Transverse colon (tissue), 3 donors: Measurements from ENCODE around the gene NOTUM.

Source experiments
- CTCF ChIP-seq, 5 experiments: fragments of 200-600 bp in 3 of 5; fragments of 450-650 bp in 2 of 5; sonication (generic) in 3 of 5; IDR thresholded peaks; 1 replicate in 2 of 5; 2 replicates in 3 of 5; pipeline ENCODE4 v1.5.1; 2016 to 2017; ENCODE audit warnings: antibody characterized with exemption in 5 of 5, inconsistent platforms in 3 of 5, mild to moderate bottlenecking in 2 of 5, moderate library complexity in 1 of 5
- EP300 ChIP-seq: sonication (generic); formaldehyde crosslinking; IDR thresholded peaks from one replicate; pipeline ENCODE4 v1.6.1; 2017; ENCODE audit warnings: antibody characterized with exemption, low read depth

DNA sequence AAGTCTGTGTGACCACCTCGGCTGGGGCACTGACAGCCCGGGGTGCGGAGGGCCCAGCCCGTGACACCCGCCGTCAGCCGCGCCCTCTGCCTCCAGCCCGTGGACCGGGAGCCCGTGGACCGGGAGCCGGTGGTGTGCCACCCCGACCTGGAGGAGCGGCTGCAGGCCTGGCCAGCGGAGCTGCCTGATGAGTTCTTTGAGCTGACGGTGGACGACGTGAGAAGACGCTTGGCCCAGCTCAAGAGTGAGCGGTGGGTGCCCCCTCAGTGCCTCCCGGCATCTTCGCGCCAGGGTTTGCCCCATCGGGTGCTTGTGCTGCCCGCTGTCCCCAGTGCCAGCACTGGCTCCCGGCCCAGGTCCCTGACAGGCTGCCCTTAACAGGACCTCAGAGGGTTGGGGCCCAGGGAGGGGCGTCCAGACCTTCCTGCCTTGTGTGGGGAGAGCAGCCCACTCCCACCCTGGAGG, 48.0 kb upstream of the NOTUM start:
- no peak for TF ChIP-seq EP300
- TF ChIP-seq CTCF (IDR thresholded peaks at IDR 0.05) = no peak
